HG03354 (cell line): ENCODE data around the gene GDF15.

Experiments used
- ATAC-seq: cut with Tn5 transposase; IDR thresholded peaks from one replicate; pipeline ENCODE4 v1.9.1; 2021; ENCODE audit warnings: mild to moderate bottlenecking; ENCODE audit not compliant: unreplicated experiment, poor library complexity, severe bottlenecking

Gene GDF15

GRCh38 chr19:18416778-18417249 lies 30.9 kb downstream of the GDF15 start:
- ATAC-seq, result no peak

GRCh38 chr19:18417250-18418028 lies 31.5 kb downstream of the GDF15 start:
- ATAC-seq, result no peak

GRCh38 chr19:18418029-18418482 lies 32.1 kb downstream of the GDF15 start:
- no peak for ATAC-seq

DNA sequence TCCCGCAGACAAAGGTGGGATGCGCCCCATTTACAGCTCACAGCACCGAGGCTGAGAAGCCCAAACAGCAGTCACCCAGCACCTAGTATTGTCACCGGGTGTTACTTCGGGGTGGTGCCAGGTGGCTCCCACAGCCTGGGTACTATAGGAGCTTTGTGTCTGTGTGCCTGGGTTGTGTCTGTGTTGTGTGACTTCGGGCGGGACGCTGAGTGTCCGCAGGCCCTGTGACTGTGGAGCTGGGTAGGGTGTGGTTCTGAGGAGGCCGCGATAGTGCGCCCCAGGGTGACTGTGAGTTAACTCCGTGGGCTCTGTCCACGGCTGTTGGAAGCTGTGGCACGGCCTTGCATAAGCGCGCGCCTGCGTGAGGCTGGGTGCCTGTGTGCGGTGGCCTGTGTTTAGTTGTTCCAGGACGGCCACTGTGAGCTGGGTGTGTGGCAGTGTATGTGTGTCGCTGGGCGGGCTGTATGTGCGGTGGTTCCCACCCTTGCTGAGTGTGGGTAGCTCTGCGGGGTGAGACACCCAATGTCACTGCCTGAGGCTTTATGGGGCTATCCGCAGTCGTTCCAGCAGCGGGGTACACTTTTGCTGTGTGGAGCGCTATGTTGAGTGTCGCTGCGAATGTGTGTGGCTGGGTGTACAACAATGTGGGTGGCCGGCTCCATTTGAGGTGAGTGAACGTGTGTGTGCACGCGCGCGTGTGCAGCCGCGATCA lies 32.7 kb downstream of the GDF15 start:
- ATAC-seq, result peak; percentile 9

DNA sequence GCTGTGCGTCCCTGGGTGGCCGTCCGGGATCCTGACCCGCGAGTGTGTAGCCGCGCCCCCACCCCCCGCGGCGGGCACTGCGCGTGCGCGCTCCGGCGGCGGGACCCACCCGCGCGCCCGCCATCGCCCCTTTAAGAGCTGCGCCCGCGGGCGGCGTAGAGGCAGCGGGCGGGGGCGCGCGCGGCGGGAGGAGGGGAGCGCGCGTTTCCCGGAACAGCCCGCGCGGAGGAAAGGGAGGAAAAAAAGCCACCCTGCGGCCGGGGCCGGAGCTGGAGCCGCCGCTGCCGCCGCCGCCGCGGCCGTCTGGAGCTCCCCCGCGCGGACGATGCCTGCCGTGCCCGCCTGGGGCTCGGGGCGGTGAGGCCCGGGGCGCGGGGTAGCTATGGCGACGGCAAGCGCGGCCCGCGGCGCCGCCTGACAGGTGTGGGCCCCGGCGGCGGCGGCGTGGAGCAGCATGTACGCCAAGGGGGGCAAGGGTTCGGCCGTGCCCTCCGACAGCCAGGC lies 33.3 kb downstream of the GDF15 start, which contains the start of gene SSBP4:
Gene SSBP4 (plus strand): TSS at position 204 of the 504 bp plus-strand sequence. CDS start 251 bp downstream, at position 455.
- ATAC-seq, result peak; percentile 52

GRCh38 chr19:18419699-18420460 lies 33.9 kb downstream of the GDF15 start:
- no peak for ATAC-seq

GRCh38 chr19:18420930-18421329 lies 35.0 kb downstream of the GDF15 start:
- ATAC-seq, result no peak

DNA sequence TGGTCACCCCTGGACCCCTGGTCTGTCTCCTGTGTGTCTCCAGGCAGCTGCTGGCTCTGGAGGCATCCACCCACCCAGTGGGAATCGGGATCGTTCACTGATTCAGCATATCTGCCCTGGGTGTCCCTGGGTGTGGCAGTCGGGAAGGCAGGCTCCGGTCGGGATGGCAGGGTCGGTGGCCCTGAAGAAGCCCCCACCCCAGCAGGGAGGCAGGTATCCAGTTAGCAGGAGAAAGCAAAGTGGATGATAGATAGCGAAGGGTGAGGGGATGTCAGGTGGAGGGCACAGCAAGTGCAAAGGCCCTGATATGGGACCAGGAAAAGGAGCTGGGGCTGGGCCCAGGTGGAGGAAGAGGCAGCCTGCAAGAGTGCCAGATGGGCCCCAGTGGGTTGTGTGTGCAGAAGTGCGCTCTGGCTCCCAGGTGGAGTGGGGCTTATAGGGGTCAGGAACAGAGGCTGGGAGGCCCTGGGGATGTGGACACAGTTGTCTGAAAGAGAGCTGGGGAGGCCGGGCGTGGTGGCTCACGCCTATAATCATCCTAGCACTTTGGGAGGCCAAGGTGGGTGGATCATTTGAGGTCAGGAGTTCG lies 35.5 kb downstream of the GDF15 start:
- no peak for ATAC-seq

DNA sequence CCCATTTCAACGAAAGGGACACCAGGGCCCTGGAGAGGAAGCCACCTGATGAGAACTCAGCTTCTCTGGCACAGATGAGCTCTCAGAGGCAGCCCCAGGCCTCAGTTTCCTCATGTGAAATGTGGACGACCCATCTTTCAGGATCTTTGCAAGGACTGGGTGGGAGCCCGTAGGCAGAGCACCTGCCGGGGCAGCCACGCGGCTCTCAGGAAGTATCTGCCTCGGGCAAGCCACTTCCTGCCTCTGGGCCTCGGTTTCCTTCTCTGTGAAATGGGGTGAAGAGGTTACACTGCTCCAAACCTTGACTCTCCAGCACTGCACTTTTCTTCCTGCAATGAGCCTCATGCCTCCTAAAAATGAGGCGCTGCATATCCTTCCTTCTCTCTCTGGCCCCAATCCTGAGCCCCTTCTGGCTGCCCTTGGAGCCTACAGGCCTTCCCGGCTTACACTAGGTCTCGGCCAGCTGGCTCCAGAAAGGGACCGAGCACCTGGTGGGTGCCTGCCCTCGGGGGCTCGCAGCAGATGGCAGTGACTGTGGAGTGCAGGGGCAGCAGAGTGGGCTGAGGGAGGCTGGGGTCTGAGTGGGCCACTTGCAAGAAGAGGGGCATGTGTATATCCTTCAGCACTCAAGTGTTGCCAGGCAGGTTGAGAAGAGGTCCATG lies 36.7 kb downstream of the GDF15 start:
- ATAC-seq, result no peak

DNA sequence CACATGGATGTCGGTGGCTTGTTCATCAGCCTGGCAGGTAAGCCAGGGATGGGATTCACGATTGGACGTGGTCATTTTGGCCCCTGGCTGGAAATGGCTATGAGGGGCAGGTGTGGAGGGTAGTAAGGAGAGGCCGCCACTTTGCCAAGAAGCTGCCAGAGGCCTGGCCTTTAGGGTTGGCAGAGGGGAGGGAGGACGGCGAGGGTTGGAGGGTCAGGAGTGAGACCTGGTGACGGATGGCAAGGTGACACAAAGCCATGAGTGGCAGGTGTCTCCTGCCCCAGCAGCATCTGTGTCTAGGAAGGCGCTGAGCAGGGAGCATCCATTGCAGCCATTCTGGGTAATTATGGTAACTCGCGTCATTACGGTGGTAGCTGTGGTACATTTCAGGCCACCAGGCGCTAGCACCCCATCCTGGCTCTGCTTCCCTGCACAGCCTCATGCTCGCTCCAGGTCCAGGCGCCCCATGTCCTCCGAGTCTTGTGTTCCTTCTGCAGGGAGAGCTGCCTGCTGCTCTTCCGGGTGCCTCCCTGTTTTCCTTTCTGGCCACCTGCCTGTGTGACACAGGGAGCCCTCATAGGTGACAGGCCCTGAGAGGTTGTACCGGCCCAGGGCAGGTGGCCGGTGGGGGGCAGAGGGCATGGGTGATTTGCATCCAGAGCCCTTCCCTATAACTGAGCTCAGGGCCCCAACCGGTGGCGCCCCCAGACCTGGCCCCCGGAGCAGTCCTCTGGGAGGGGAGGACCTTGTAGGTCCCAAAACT lies 37.5 kb downstream of the GDF15 start:
- no peak for ATAC-seq

DNA sequence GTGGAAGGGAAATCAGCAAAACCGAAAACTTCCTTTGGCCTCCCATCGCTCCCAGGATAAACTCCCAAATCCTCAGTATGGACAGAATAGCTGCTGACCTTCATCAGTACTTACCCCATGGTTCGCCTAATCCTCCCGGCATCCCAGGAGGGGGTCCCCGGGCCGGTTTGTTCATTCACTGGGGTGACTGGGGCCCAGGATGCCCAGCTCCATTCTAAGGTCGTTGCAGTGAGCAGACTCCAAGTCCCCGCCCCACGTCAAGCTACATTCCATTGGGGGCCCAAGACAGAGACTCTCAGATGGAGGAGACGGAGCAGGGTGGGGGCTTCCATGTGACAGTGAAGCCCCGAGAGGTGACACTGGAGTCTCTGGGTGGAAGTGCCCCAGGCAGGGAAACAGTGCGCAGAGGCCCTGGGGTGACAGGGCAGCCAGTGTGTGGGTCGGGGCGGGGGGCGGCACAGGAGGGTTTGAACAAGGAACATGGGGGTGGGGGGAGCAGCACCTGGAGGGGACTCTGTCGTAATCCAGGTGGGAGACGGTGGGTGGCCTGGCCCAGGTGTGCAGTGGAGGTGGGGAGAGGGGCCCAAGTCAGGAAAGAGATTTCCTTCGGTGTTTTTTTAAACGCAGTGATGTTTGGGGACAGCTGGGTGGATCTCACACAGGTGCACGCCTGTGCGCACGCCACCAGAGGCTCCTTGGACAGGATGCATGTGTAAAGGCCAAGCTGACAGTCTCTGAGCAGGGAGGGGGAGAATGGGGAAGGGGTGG lies 38.3 kb downstream of the GDF15 start:
- ATAC-seq, result no peak

DNA sequence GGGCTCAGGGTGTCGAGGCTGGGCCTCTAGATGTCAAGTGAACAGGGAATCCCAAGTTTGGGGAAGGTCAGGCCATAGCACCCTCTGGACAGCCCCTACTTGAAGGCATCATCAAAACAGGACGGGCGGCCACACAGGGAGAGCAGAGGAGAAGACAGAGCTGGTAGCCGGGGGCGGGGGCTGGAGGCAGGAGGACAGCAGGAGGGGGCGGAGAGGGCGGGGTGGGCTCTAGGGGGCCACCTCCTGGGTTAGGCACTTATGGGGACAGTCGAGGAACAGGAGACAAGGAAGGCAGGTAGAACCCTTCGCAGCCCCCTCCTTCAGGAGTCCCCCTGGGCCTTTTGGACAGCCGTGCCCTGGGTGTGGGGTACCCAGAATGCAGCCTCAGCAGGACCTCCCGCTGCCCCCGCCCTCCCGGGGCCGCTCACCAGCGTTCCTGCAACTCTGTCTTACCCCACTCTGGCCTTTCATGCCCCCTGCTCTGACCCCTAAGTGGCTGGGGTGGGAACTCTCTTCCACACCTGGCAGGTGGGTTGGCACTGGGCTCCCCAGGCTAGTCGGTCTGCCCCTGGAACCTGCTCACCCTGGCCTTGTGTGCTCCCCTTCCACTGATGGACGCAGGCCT lies 39.0 kb downstream of the GDF15 start:
- ATAC-seq, result no peak

DNA sequence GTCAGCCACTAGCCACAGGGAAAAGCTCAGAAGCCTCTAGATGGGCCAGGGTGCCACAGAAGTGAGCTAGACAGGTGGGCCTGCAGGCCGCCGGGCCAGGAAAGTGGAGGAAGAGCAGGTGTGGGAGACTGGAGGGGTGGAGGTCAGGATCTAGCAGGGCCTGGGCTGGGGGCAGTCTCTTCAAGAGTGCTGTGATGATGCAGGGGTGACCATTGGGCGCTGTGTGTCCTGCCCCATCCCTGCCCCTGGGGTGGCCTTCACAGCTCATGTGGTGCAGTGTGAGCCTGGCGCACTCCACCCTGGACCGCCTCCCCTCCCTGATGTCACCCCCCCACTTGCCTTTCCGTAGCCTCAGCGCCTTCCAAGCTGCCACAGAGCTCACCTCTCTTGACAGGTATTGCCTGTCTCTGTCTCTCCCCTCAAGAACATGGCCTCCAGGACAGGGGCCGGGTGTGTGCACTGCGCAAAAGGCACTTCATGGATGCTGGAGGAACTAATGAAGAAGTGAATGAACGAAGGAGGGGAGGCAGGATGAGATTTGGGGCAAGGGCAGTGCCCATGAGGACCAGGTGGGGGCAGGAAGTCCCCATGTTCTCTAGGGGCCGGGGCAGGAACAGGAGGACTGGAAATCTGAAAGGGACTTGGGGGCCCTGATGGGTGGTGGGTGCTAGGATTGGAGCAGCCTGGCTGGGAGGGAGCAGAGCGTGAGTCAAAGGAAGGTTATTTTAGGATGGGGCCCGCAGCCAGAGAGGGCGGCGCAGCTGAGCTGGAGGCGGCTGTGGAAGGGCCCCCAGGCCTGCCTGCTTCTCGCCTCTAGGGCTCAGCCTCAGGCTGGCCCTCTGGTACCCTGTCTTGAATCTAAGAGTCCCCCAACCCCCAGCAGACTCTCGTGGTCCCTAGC lies 39.8 kb downstream of the GDF15 start:
- no peak for ATAC-seq

DNA sequence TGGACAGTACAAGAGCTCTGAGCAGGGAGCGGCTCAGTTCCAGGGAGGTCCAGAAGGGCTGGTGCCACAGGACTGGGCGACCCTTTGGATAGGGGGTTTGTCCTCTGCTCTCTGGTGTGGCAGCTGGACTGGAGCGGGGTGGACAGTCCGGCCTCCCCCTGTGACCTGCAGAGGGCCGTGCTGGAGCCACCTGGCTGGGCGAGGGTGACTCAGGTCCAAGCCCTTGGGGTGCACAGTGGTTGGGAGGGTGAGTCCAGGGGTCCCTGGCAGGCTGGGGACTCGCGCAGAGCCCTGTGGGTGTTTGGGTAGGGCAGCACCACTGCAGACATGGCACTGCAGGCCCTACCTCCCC lies 40.4 kb downstream of the GDF15 start:
- no peak for ATAC-seq

GRCh38 chr19:18427080-18427742 lies 41.3 kb downstream of the GDF15 start:
- no peak for ATAC-seq

- no peak for ATAC-seq
These were observed 41.8 kb downstream of the GDF15 start for GRCh38 chr19:18427743-18428113.
